NCI-H1417 (cell line): ENCODE data around the gene EPHB3.

Experiments used
- DNase-seq, 3 experiments: peaks; one replicate each; lab custom pipeline; 2025; lab: John Stamatoyannopoulos, UW

EPHB3 gene

DNA sequence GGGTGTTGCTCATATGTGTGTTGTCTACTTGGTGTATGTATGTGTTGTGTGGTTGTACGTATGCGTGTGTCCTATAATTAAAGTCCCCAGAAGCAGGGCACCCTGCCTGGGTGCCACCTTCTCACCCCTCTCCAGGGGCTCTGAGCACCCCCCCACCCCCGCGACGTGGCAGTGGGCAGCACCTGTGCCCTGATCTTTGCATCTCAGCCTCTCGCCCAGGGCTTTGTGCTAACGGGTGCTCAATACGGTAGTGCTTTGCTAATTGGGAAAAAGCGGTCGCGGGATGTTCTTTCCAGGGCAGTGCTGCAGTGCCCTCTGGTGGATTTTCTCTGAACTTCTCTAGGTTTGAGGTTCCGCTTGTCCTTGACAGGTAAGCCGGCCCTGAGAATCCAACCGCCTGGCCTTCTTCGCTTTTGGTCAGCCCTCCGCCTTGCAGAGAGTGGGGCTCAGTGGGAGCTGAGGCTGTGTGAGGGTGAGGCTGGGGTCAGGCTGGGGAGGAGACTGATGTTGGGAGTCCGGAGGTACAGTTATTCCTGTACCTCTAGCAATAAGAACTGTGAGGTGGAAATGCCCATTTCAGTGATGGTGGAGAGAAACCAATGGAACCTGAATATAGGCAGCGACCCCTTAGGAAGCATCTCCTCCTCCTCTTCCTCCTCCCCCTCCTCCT, 17.6 kb upstream of the EPHB3 start:
- DNase-seq = peak; percentile 89 to 96 (median 91)

- no peak for DNase-seq
Measured at GRCh38 chr3:184544513-184544861, 17.1 kb upstream of the EPHB3 start.

DNA sequence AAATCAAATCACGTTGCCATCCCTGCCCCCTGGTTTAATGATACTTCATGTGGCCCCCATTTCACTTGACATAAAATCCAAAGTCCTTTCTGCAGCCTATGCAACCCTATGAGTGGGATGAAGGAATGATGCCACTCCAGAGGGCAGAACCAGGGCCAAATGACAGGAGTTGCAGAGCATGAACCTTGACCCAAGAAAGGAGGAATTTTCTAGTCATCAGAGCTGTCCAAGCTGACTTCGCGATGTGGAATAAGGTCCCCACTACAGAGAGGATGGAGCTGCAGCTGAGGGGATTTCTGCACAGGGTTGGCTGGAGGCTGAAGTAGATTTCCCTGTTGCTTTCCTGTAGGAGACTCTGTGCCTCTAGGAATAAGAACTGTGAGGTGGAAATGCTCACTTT, 15.8 kb upstream of the EPHB3 start:
- no peak for DNase-seq

- no peak for DNase-seq
Measured at GRCh38 chr3:184546252-184546651, 15.3 kb upstream of the EPHB3 start.

GRCh38 chr3:184549796-184550577, 11.6 kb upstream of the EPHB3 start:
- no peak for DNase-seq

GRCh38 chr3:184551103-184551502, 10.5 kb upstream of the EPHB3 start:
- DNase-seq = no peak

DNA sequence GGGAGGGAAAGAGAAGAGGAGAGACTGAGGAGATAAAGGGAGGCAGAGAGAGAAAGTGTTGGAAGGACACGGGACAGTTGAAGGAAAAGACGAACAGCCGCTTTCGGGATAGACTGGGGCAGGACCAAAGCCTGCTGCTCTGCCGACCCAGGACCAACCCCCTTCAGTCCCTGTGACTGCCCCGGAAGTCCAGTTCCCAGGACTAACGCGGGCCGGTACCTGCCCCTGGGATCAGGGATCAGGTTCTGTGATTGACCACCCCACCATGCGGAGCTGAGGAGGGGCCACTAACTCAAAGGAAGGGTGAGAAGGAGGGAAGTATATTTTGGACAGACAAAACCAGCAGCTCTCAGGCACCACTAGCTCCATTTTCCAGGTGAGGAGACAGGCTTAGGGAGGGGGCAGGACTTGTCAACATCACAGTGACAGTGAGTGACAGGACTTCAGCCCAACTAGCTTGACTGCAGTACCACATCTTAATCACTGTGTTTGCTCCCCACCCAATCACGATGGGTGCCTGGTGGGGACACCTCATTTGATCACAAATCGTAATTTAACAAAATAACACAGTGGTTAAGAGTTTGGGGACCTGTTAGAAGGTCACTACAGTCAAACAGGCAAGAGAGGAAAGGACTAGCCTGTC, 9.8 kb upstream of the EPHB3 start:
- no peak for DNase-seq

GRCh38 chr3:184552296-184552695, 9.3 kb upstream of the EPHB3 start:
- no peak for DNase-seq

- DNase-seq = no peak
Measured at GRCh38 chr3:184552863-184553262, 8.7 kb upstream of the EPHB3 start.

- DNase-seq = no peak
Measured at GRCh38 chr3:184553385-184553784, 8.2 kb upstream of the EPHB3 start.

- DNase-seq = no peak
Measured at GRCh38 chr3:184554461-184554860, 7.1 kb upstream of the EPHB3 start.

DNA sequence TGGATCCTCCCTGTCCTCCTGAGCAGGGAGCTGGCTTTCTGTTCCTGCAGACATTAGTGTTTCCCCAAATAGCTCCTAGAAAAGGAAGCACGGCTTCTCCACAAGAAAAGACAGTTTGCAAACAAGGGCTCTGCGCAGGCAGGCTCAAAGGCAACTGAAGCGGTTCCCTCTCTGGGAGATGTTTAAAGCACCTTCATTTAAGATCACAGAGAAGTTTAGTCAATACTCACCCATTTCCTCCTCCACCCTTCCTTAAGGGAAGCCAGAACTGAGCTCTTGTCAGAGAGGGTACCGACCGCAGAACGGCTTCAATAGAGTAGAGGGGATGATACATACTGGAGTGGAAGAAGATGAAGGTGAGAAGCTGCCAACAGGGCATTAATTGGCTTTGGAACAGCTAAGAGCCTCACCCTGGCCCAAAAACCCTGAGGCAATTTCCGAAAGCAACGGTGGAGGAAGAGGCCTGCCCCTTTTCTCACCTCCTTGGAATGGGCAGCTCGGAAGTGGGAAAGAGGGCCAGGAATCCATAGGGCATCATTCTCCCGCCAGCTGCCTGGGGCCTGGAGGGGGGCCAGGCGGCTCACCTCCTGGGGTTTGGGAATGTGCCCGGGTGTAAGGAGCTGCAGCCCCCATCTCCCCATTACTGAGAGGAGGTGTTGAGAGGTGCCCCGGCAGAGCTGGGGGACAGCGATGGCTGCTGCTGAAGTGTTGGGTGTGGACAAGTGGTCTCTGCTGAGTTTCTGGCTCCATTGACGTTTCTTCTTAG, 4.8 kb upstream of the EPHB3 start:
- no peak for DNase-seq

DNA sequence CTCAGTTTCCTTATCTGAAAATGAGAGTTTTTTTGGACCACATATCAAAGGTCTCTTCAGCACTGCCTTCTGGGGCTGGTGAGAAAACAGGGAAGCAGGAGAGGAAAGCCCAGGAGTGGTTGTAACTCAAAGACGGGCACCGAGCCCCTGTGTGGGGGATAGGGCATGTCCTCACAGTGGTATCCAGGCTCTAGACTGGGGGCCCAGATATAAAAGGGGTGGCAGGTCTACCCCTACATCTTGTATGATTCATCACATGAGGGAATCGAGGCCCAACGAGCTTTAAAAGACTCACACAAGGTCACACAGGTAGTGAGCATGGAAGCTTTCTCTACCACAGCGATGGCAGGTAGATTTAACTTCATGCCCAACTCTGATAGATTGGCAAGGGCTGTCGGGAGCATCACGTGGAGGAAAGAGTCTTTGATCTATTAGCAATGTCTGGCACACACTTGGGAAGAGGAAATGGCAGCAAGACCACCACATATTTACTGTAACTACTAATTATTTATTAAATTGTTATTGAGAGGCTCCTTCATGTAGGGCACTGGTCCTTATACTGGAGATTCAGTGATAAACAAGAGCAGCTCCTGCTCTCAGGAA, 4.1 kb upstream of the EPHB3 start:
- no peak for DNase-seq

DNA sequence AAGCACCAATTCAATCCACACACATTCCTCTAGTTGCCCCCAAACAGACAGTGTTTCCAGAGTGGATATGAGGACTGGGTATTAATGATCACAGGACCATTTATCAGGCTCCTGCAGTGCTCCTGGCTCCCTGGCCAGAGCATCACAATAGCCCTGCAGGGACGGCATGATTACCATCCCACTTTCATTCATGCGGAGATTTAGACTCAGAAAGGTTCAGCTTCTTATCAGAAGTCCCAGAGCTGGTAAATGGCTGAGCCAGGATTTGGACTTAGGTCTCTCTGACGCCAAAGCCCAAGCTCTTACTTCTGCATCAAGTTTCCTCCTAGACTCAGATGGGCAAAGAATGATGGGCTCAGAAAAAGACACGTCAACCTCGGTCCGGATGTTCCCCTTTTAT, 2.9 kb upstream of the EPHB3 start:
- no peak for DNase-seq

- DNase-seq = peak; percentile 38 to 95 (median 89)
Measured at GRCh38 chr3:184559336-184559735, 2.2 kb upstream of the EPHB3 start.

GRCh38 chr3:184560531-184560930, 1.1 kb upstream of the EPHB3 start:
- no peak for DNase-seq

GRCh38 chr3:184561913-184562877, 610 bp downstream of the EPHB3 start:
- DNase-seq = peak in 2 of 3 experiments; percentile 62 to 77

- peak in 2 of 3 experiments; percentile 34 to 46 for DNase-seq
Measured at GRCh38 chr3:184562878-184563560, 1.4 kb downstream of the EPHB3 start.

DNA sequence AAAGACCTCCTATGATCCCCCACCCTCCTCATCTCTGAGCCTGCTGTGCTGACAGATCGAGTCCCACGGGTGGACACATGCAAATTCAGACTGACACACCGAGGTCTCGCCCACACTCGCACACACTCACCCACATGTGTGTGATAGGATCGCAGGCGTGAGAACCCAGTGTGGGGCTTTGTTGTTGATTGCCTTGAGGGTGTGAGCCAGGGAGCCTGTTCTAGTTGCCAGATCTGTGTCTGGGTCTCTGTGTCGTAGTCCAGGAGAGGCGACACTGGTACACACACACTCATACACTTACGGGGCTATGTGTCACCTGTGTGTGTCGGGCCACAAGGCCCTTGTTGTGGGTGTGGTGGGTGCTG, 2.0 kb downstream of the EPHB3 start:
- DNase-seq = no peak

DNA sequence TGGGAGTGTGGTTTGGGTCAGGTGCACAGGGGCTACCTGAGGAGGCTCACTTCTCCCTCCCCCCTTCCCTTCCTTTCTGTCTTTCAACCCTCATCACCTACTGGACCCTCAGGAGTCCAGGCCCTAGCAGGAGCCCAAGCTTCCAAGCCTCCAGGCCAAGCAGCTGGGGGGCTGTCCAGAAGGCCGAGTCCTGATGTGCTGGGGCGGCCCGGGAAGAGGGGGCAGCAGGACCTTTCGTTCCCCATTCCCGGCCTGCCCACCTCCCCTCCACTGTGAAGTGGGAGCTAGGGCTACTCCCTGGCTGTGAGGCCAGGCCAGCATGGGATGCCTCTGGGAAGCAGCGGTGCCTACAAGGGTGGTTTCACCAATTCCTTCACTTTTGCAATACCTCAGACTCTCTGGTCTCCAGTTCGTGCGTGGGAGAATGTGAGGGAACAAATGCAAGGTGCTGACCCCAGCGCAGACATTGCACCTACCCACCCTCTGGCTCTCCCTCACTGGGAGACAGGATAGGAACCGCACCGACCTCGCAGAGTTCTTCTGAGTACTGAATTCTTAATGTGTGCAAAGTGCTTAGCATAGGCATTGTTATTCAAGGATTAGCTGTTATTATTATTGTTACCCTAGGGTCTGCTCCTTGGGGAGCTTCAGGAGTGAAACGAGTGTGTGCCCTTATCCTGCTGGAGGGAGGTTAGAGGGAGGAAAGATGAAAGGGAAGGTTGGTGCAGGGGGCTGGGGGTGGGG, 2.5 kb downstream of the EPHB3 start:
- no peak for DNase-seq
